UCSD-AML1 (cell line): Measurements from ENCODE around the gene SNX25.
"Not testable (repeated sequence)": the region's sequence is repeated elsewhere in the genome, so short reads cannot be mapped to it uniquely, and the experiment has no call there.

Source experiments
- DNase-seq: peaks from one replicate; lab custom pipeline; 2025; ENCODE audit not compliant: unreplicated experiment; lab: John Stamatoyannopoulos, UW

The SNX25 gene

DNA sequence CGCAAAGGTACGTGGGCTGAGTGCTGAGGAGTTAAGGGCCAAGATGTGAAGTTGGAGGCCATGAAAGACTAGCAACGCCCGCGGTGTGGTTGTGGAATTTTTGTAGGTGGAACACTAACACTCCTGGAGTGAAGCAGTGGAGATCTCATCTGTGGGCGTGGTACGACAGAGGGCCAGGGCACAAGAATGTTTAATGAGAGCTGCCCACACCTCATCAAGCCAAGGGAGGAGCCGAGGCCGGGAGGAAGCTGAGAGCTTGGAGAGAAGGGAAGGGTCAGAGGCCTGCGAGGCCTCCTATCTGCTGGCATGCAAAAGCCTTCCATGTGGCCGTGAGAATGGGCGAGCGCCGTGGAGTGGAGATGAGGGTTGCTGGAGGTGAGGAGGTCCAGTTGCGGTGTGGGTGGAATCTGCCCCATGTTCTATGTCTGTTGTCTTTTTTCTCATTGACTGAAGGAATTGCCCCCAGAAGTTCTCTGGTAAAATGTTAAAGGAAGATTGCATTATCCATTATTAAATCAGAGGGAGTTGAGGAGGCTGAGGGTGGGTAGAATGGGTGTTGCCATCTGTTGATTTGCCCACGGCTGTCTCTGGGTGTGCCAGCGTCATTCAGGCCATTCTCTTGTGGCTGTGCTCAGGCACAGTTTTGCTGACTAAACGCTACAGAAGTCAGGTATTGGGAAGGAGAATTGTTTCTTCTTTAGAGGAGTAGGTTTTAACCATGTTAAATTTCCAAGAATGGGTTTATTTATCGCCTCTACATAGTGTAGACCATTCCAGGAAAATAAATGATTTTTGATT lies 19.8 kb downstream of the SNX25 start:
- no peak for DNase-seq

DNA sequence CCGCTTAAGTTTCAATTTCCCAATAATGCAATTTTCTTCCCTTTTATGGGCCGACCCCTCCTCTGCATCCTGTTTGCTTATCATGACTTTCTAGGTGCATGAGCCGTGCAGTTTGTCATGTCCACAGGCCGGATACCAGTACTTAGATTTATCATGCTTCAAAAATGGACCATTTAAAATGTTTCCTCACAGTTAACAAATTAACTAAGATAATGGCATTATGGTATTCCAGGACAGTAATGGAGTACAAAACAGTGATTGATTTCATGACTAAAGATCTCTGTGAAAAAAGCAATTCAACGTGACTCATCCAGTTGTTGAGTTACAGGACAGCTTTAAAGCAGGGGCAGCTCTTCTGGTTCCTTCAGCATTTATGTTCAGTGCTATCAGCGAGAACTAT lies 23.0 kb downstream of the SNX25 start:
- no peak for DNase-seq

DNA sequence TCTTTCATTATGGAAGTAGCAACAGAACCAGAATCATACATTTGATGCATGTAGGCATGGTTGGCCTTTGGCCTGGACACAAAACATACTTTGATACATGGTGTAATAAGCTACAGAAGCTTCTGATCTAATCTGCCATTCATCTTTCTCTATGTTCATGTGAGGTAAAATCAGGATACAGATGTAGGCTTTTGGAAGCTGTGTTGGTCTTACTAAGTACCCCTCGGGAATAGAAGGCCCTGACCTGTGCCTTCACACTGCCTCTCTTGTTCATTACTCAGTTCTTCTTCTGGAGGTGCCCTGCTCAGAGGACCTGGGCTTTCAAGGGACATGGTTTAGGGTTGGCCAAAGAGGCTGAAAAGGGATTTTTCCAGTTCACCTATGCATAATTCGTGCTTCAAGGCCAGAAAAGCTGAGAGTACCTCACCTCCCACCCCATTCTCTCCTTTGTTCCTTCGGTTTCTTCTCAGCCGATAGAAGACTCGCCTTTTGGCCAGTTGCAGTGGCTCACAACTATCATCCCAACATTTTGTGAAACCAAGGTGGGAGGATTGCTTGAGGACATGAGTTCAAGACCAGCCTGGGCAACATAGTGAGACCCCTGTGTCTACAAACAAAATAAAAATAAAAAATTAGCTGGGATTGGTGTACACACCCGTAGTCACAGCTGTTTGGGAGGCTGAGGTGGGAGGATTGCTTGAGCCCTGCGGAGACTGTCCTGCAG lies 25.9 kb downstream of the SNX25 start:
- DNase-seq, result no peak

DNA sequence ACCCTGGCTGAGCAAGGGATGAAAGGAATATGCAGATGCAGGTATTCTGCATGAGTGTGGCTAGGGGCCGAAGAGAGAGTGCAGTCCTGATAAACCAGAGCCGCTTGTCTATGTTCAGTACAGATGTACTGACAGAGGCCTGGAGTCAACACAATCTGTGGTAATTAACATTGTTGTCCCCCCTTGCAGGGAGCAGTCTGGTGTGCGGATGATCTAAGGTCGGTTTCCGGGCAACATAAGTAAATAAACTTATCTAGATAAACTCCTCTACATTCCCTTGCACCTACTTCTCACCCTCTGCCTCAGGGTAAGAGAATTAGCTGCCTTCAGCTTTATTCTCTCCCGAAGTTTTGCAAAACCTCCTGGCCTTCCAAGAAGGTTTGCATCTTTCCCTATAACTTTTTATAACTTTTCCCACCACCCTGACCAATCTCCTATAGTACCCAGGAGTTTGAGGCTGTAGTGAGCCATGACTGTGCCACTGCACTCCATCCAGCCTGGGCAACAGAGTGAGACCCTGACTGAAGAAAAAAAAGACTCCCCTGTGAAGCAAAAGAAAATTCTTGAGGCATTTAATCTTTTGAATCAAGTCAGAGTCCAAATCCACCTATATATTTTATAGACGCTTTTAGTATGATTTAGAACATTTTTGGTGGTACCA lies 26.6 kb downstream of the SNX25 start:
- DNase-seq, result no peak

DNA sequence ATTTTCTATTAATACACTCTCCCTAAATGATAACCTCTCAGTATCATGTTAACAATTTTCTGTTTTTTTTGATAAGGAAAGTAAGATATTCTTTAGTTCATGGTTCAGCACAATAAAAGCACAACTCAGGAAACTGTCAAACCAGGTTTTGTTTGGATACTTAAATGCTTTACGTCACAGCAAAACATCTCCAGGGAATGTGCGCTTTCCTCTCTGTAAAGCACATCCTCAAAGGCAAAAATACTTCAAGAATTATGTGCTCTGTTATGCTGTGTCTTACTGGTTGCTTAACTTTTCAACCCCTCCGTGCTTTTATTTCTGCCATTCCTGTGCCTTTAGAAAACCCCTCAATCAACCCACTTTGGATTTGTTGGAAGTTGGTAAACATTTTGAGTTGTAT lies 27.8 kb downstream of the SNX25 start:
- DNase-seq, result no peak

DNA sequence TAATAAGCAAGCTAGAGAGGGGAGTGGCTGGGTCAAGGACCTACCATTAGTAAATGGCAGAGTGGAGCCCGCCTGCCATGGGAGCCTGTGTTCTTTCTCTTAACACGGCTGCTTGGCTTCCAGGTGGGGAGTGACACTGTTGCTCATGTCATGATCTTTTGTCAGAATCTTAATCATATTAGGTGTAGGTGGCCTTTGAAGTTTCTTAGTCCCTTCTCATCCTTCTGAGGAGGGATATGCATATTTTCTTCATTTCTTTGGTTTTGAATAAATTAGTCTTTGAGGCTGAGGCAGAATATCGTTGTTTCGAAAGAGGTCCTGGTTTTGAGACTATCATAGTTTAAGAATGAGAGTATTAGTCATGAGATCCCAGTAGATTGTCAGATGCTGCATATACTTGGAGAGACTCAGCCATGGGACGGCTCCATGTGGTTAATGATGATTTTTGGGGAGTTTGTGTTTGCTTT lies 28.9 kb downstream of the SNX25 start:
- no peak for DNase-seq

DNA sequence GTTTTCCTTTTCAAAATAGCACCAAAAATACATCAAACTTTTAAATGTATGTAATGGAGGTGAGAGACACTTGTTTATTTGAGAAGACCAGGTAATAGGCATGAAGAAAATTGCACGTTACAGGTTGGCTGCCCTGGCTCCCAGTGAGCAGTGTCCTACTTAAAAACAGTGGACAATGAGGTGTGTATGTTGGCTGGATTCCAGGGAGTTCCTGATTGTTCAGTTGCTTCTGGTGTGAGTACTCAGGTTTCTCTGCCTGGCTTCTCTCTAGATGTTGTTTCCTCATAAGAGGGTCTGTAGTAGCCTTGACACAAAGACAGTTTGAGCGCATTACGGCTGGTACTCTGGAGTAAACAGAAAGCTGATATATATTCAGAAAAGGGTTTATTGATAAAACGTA lies 29.4 kb downstream of the SNX25 start:
- no peak for DNase-seq

DNA sequence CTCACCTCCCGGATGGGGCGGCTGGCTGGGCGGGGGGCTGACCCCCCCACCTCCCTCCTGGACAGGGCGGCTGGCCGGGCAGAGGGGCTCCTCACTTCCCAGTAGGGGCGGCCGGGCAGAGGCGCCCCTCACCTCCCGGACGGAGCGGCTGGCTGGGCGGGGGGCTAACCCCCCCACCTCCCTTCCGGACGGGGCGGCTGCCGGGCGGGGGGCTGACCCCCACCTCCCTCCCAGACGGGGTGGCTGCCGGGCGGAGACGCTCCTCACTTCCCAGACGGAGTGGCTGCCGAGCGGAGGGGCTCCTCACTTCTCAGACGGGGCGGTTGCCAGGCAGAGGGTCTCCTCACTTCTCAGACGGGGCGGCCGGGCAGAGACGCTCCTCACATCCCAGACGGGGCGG lies 31.1 kb downstream of the SNX25 start:
- DNase-seq, result not testable (repeated sequence)

DNA sequence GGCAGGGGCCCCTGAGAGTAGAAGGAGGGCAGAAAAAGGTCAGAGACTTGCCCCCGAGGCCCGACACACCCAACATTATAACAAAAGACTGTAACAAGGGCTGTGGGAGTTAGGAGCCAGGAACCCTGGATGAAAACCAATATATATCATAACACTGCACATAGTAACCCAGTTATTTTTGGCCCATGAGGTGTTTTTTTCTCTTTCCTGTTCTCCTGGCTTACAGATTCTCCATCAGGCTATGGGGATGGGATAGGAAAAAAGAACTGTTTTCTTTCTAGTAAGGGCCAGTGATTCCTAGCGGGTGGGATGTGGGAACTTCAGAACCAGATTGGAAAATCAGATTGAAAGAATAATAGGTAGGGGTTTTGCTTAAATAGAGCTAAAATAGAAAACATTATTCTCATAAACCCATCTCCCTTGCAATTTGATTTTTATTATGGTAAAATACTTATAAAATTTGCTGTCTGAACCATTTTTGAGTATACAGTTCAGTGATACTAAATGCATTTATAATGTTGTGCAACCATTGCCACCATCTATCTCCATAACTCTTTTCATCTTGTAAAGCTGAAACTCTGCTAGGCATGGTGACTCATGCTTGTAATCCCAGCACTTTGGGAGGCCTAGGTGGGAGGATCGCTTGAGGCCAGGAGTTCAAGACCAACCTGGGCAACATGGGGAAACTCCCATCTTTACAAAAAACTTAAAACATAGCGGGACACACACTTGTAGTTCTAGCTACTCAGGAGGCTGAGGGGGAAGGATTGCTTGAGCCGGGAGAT lies 33.5 kb downstream of the SNX25 start:
- DNase-seq, result no peak

DNA sequence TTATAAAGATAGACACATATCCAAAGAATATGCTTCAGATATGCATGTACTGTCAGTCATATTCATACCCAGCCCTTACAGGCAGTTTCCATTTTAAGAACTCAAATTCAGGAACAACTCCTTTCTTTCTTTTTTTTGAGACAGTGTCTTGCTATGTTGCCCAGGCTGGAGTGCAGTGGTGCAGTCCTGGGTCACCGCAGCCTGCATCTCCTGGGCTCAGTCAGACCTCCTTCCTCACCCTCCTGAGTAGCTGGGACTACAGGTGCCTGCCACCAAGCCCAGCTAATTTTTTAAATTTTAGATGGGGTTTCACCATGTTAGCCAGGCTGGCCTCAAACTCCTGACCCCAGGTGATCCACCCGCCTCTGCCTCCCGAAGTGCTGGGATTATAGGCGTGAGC lies 34.5 kb downstream of the SNX25 start:
- DNase-seq, result no peak

DNA sequence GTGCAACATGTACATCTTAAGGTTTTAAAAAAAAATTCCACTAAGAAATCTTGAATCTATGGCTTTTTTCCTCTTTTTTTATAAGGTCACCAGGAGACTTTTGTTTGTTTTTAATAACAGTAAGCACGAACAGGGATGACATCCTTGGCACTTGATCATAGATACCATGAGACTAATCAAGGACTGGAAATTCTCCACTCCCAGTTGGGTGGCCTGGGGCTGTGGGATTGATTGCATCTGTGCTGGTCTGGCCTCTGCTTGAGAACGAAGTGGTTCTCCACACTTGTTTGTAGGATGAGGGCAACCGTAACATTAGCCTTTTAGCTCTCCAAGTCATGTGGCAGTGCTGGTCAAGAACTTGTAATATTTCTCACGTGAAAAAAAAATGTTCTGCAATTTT lies 35.4 kb downstream of the SNX25 start:
- DNase-seq, result no peak

DNA sequence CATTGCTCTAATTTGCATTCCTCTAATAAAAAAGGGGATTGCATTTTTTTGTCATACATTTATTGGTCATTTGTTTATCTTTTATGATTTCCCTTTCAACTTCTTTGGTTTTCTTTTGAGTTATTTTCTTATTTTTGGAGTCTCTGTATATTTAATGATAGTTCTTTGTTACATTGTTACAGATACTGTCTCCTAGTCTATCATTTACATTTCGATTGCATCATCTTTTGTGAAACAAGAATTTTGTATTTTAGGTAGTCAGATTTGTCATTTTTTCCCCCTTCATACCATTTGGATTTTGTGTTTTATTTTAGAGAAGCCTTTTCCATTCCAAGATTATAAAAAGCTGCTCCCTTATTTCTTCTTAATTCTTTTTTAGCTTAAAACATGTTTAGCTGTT lies 37.1 kb downstream of the SNX25 start:
- DNase-seq, result no peak

DNA sequence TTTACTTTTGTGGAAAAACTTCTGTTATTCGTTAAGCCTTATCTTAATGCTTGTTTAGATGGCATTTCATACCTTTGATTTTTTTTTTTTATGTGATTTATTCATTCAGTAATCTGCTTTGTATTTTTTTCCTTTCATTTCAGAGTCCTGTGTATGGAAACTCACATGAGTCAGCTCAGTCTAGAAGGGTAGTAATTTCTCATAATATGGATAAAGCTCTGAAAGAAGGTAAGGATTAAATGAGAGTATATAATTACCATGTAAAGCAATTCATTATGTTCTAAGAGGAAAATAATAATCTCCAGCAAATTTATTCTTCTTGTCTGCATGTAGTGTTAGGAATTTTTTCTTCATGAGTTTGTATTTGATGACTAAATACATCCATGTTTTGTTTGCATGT lies 37.8 kb downstream of the SNX25 start:
- no peak for DNase-seq

DNA sequence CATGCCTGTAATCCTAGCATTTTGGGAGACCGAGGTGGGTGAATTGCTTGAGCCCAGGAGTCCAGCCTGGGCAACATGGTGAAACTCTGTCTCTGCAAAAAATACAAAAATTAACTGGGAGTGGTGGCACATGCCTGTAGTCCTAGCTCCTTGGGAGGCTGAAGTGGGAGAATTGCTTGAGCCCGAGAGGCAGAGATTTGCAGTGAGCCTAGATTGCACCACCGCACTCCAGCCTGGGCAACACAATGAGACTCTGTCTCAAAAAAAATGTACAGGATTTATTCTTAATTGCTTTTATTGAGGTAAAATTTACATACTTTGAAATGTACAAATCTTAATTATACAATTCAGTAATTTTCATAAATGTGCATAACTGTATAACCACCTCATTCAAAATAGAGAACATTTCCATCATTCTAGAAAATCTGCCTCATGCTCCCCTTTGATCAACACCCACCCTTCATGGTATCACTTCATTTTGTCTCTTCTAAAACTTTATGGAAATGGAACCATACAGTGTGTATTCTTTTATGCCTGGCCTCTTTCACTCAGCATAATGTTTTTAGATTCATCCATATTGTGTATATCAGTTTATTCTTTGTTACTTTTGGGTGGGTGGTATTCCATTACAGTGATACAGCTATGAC lies 39.1 kb downstream of the SNX25 start:
- DNase-seq, result no peak

DNA sequence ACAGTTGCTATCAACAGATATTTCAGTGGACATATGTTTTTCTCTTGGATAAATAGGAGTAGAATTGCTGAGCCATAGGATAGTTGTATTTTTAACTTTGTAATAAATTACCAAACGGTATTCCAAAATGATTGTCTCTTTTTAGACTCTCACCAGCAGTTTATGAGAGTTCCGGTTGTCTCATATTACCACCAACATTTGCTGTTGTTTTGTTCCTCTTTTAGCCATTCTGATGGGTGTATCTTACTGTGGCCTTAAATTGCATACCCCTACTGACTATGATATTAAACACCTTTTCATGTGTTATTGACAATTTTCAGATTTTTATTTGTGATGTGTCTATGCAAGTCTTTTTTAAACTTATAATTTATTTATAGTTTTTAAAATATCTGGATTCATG lies 39.7 kb downstream of the SNX25 start:
- no peak for DNase-seq

DNA sequence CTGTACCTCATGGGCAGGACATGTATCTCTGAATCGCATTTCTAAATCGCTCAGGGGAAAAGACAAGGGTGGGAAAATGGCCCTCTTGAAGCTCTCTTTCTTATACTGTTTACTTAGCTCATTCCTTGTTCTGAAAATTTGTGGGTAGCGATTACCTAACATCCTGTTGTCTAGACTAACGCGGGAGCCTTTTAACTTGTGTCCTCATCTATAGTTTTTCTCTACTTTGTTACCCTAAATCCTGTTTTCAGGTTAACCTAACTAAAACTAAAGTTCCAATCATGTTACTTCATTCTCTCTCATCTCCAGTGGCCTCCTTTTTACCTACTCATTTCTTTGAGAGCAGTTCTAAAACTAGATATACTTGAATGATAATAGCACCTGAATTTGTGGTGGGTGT lies 45.0 kb downstream of the SNX25 start:
- DNase-seq, result no peak

DNA sequence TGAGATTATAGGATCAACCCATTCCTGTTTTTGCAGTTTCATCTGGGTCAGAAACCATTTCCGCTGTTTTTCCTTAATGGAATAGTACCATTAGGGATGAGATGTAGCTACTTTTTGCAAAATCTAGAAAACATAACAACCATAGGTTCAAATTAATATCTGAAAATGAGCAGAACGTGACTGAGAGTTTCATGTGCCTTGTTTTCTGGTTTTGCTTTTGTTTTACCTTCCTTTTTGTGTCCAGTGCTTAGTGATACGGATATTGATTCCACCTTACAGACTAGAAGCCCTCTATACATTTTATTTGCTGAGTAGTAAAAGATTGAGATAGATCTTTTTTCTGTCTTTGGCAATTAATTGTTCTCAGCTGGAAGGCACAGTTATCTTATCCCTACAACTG lies 46.5 kb downstream of the SNX25 start:
- DNase-seq, result no peak

DNA sequence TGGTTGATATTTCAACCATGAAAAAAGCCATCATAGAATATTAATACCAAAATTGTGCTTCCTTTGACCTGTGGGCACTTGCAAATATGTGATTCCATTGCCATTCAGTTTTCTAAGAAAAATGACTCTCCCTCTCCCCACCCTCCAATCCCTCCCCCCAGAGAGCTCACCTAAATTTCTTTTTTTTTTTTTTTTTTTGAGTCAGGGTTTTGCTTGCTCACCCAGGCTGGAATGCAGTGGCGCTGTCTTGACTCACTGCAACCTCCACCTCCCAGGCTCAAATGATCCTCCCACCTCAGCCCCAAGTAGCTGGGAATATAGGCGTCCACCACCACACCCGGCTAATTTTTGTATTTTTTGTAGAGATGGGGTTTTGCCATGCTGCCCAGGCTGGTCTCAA lies 47.0 kb downstream of the SNX25 start:
- DNase-seq, result no peak

DNA sequence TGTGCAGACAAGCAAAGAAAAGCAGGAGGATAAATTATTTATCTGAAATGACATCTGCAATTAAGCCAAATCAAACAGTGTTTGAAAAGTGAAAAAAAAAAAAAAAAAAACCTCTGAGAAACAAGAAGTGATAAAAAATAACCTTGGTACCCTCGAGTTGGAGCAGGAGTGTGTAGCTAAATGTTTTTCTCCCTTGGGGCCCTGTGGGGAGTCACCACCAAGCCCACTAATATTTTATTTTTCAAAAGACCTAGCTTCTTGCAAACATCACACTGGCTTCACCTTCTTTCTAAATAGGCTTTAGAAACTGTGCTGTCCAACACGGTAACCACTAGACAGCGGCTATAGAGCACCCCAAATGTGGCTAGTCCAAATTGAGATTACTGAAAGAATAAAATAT lies 47.7 kb downstream of the SNX25 start:
- no peak for DNase-seq

DNA sequence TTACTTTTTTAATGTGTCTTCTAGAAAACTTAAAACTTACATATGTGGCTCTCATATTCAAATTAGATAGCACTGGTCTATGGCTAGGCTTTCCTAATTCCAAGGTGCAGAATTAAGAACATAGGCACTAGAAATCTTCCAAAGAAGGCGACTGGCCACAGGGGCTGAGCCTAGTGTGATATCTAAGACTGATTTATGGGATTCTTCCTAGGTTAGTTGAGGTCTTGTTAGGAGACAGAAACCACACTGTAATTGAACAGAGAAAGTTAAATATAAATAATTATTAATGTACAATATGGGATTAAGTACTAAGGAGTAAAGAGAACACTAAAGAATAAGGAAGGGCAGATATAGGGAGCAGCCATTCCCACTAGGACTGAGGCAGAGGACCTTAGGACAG lies 48.3 kb downstream of the SNX25 start:
- DNase-seq, result no peak

DNA sequence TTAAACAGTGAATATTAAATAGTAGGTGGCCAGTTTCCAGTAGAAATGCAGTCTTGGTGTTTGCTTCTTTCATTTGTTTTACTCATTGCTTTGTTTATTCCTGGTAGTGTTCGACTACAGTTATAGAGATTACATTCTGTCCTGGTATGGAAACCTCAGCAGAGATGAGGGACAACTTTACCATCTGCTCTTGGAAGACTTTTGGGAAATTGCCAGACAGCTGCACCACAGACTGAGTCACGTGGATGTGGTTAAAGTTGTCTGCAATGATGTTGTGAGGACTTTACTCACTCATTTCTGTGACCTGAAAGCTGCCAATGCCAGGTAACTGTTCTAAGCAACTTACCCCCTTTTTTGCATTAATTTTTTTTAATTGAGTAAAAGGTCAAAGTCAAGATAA lies 49.3 kb downstream of the SNX25 start:
- not testable (repeated sequence) for DNase-seq
